NK-92 (cell line): ENCODE results near the gene GRIN3B.

ENCODE experiments used
- DNase-seq: peaks from one replicate; lab custom pipeline; 2025; ENCODE audit not compliant: unreplicated experiment; lab: John Stamatoyannopoulos, UW

GRIN3B gene

DNA sequence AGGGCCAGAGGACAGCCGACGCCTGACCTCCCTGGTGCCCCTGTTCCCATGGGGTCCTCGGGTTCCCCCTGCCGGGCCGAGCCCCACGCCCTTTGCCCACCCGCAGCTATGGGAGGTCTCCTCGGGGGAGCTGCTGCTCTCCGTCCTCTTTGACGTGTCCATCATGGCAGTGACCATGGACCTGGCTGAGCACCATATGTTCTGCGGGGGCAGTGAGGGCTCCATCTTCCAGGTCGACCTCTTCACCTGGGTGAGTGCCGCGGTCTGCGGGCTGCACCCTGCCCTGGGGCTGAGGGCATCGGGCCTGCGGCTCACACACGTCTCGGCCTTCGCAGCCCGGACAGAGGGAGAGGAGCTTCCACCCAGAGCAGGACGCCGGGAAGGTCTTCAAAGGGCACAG, 9.5 kb upstream of the GRIN3B start:
- no peak for DNase-seq

DNA sequence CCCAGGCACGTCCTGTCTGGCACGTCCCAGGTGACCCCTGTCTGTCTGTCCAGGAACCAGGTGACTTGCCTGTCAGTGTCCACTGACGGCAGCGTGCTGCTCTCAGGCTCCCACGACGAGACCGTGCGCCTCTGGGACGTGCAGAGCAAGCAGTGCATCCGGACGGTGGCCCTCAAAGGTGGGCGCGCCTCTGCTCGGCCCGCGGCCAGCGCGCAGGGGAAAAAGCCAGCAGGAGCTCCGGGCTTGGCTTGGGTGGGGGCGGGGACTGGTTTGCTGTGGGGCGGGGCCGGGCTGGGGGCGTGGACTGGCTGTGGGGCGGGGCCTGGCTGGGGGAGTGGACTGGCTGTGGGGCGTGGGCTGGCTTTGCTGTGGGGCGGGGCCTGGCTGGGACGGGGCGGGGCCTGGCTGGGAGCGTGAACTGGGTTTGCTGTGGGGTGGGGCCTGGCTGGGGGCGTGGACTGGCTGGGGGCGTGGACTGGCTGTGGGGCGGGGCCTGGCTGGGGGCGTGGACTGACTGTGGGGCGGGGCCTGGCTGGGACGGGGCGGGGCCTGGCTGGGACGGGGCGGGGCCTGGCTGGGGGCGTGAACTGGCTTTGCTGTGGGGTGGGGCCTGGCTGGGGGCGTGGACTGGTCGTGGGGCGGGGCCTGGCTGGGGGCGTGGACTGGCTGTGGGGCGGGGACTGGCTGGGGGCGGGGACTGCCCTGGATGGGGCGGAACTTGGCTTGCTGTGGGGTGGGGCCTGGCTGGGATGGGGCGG, 8.9 kb upstream of the GRIN3B start:
- no peak for DNase-seq

DNA sequence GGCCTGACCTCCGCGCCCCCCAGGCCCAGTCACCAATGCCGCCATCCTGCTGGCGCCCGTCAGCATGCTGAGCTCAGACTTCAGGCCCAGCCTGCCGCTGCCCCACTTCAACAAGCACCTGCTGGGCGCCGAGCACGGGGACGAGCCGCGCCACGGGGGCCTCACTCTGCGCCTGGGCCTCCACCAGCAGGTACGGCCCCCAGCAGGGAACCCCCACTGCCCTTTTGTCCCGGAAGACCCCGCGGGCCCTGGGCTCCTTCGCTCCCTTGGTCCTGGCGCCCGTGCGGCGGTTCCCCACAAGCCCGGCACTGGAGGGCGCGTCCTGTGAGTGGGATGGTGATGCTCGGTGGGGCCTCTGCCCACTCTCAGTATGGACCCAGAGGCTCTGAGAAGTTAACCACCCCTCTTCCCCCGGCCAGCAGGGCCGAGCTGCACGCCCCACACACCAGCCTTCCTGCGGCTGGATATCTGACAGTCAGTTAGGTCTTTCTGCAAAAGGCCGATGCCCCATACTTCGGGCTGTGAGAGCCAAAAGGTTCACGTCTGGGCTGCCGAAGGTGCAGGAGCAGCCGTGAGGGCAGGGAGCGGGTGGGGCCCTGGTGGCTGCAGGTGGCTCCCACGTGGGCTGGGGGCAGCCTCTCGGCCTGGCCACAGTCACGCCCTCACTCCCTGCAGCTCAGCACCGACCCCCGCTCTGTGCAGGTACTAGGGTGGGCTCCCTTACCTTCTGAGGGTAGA, 8.1 kb upstream of the GRIN3B start:
- no peak for DNase-seq

DNA sequence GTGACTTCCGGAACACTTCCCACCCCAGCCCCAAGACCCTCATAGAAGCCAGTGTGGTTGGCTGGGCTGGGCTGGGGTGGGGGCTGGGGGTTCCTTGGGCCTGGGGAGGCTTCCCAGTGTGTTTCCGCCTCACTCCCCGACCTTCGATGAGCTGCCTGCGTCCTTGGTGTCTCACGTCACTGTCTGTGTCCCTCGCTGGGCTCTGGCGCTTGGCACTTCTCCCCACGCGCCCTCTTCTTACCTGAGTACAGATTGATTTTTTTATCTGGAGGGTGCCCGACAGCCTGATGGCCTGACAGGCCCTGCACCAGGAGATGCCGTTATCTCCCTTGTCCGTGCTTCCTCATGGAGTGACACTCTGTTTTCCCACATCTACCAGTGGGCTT, 7.6 kb upstream of the GRIN3B start:
- no peak for DNase-seq

DNA sequence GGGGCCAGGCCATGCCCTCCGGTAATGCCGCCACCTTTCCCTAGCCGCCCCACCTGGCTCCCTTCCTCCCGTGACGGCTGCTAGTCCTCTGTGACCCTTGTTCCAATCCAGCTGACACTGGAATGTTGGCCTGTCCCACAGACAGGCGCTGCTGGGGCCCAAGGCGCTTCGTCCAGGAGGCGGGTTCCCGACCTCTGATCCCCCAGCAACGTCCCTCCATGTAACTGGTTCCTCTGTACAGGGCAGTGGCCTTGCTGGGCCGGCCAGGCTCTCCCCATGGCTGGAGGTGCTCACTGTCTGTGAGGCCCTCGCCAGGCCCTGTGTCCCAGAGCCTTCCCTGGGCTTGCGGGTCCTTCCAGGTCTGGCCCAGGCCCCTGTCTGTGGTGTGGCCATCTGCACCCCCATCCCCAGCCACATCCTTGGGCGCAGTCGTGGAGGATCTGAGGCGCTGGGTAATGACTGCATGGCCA, 6.8 kb upstream of the GRIN3B start:
- no peak for DNase-seq

DNA sequence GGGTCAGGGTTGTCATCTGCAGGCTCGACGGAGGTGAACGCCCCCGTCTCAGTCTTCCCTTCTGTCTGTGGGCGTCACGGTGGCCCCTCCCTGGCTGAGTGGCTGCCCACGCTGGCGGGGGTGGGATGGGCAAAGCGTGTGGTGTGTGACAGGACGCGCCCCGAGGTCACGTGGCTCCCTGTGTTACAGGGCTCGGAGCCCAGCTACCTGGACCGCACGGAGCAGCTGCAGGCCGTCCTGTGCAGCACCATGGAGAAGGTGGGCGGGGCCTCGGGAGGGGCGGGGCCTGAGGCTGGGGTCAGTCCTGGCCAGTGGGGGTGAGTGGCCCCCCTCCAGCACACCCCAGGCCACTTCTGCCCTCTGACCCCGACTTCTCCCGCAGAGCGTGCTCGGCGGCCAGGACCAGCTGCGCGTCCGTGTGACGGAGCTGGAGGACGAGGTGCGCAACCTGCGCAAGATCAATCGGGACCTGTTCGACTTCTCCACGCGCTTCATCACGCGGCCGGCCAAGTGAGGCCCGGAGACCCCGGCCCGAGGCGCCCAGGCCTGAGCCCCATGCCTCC, 6.3 kb upstream of the GRIN3B start:
- DNase-seq: no peak

DNA sequence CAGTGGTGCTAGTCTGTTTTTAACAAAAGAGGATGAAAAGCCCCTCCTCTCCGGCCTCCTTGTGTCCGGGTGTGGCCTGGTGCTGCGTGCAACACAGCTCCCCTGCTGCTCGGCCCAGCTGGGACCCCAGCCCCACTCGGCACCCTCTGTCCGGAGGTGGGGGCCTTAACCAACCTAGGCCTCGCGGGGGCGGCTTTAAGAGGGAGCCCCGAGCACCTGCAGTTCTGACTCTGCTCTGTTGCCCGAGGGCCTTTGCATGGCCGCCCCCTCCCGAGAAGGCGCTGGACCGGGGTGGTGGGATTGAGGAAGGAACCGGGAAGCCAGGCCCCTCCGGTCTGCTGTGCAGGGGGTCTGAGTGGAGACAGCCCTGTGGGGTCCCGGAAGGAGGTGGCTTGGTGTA, 5.7 kb upstream of the GRIN3B start:
- DNase-seq: no peak

DNA sequence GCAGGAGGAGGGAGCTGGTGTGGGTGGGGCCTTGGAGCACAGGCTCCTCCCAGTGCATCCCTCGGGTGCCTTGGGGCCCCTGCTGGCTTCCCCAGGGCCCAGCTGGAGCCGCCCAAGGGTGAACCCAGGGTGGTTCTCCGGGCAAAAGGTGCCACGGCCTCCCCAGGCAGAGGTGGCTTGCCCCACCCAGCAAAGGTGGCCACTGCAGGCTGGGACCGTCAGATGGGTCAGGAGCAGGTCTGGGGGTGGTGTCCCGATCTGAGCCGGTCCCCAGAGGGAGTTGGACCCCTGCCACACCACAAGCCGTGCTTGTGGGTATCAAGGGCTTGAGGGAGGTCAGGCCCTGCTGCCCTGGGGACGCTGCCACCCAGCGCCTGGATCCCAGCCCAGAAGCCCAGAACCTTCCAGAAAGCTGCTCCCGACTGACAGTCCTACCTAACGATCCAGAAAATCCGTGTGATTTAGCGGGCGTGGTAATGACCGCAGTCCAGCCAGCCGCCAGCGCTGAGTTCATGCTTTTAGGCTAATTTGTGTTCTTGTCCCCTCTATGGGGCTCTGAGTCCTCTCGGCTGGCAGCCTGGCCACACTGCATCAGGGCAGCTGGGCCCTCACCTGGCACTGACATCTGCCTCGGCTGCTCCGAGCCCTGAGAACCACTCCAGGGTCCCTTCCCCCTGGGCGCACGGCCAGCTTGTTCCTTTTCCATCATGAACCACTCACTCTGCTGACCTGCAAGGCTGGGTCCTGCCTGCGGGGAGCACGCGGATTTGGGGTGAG, 5.0 kb upstream of the GRIN3B start:
- no peak for DNase-seq

DNA sequence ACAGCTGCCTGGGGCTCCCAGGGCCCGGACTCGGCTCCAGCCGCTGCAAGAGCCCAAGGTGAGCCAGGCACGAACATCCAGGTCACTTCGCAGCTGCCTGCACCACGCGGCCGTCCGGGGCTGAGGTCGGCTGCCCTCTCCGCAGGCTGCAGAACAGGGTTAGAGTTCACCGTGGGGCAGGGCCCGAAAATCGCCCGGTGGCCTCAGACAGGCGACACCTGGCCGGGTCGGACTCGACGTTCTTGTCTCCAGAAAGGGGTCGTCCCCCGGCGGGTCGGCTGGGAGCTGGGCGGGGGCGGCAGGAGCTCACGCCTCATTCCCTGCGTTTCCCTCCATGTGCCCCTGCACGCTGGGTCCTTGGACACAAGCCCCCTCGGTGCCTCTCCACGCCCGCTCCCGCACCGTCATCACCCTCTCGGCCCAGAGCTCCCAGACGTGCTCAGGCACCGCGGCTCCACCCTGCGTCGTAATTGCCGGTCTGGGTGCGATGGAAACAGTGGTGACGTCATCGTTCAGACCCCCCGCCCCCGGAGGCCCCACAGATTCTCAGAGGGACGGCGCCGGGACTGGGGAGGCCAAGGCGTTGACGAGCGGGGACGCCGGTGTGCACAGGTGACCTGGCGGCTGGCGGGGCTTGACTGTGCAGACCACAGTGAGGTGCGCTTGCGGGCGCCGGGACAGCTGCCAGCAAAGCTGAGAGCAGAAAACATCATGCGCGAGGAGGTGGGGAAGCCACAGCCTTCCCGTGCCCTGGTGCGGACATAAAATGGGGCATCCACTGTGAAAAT, 4.0 kb upstream of the GRIN3B start:
- no peak for DNase-seq

DNA sequence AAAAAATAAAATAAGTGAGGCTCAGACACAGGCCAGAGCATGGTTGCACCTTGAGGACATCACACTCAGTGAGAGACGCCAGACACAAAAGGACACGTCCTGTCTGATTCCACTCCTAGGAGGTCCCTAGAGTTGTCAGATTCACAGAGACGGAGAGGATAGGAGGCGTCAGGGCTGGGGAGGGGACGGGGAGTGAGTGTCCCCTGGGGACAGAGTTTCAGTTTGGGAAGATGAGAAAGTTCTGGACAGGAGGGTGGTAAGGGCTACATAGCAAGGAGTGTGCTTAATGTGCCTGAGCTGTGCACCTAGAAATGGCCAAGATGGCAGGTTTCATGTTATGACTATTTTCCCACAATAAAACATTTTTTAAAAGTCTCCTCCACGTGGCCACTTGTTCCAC, 2.2 kb upstream of the GRIN3B start:
- no peak for DNase-seq

DNA sequence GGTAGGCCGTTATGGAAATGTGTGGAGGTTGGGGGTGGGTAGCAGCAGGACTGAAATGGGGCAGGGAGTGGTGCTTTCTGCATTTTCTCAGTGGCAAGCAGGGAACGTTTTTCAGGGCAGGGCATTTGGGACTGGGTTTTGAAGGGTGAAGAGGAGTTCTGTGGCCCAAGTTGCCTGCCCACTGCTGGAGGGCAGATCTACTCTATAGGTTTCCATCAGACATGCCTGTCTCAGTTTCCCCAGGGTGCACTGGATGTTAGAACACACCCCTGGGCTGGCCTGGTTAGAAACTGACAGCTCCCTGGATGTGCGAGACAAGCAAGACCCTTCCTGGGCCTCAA, 870 bp upstream of the GRIN3B start:
- DNase-seq: no peak

DNA sequence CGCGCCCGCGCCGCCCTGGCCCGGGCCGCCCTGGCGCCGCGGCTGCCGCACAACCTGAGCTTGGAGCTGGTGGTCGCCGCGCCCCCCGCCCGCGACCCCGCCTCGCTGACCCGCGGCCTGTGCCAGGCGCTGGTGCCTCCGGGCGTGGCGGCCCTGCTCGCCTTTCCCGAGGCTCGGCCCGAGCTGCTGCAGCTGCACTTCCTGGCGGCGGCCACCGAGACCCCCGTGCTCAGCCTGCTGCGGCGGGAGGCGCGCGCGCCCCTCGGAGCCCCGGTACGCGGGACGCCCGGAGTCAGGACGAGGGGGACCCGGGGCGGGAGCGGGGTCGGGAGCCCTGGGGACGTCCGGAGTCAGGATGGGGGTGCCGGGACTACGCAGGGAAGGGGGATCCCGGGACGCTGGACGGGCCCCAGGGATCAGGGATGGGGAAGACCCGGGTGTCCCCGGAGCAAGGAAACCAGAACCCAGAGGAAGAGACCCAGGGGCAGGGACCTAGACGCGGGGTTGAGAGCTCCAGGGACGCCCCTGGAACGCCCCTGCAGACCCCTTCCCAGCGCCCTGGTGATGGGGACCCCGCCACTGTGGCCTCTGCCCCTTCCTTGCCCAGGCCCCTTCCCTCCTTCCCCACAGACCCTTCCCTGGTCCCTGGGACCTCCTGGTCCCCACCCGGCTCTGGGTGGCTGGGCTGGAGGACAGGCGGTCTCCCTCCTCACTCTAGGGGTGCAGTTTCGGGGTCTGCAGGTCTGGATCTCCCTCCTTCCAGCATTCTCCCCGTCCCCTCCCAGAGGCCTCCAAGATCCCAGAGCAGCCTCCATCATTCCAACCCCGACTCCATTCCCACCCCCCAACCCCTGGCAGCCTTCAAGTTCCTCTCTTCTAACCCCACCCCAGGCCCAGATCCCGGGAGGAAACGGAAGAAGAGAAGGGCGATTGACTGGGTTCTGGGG, 645 bp downstream of the GRIN3B start:
- no peak for DNase-seq

DNA sequence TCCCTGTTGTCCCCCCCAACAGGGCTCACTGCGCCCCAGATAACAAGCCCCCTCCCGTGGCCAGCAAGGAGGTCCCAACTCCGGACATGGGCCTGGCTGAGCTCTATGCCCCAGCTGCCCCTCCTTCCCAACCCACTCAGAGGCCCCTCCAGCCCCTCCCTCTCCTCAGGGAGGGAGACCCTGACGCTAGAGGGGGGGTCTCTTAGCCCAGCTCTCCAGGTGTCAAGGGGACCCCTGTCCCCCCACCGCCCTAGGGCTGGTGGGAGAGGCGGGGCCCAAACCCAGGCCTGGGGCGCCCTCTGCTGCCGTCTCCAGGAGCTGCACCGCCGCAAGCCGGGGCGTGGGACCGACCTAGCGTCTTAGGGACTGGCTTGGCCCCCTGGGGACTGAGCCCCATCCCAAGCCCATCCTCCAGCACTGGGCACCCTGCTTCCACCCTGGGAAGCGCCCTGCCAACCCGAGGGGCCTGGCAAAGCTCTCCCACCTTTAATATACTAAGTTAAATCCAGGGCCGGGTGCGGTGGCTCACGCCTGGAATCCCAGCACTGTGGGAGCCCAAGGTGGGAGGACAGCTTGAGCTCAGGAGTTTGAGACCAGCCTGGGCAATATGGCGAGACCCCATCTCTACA, 1.4 kb downstream of the GRIN3B start:
- DNase-seq: no peak

DNA sequence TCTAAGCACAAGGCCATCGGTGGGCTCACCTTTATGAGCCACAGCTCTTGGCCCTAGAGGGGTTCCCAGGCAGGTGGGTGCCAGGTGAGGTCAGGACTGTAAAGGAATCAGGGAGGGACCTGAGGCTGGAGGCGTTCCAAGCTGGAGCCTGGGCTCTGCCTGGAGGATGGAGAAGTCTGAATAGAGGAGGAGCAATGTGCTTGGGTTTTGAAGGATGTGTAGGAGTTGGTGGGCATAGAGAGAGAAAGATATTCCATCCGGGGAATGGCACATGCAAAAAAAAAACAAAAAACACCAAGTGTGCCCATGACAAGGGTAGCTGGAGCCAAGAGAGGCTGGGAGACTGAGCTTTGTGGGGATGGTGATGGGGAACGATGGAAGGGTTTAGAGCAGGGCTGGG, 2.4 kb downstream of the GRIN3B start:
- no peak for DNase-seq

DNA sequence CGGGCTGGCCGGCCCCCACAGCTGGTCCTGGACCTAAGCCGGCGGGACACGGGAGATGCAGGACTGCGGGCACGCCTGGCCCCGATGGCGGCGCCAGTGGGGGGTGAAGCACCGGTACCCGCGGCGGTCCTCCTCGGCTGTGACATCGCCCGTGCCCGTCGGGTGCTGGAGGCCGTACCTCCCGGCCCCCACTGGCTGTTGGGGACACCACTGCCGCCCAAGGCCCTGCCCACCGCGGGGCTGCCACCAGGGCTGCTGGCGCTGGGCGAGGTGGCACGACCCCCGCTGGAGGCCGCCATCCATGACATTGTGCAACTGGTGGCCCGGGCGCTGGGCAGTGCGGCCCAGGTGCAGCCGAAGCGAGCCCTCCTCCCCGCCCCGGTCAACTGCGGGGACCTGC, 3.1 kb downstream of the GRIN3B start:
- DNase-seq: no peak

DNA sequence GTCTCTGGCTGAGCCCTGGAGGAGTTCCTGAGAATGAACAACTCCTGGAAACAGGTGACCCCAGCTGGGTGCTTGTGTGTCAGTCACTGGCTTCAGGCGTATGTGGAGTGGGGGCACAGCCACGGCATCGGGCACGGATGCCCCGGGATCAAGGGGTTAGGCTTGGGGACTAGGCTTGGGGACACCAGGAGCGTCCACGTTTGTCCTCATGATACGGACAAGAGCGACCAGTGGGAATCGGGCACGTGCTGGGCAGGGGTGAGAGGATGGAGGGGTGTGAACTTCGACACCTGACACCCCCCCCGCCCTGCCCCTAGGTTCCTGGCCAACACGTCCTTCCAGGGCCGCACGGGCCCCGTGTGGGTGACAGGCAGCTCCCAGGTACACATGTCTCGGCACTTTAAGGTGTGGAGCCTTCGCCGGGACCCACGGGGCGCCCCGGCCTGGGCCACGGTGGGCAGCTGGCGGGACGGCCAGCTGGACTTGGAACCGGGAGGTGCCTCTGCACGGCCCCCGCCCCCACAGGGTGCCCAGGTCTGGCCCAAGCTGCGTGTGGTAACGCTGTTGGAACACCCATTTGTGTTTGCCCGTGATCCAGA, 4.1 kb downstream of the GRIN3B start:
- no peak for DNase-seq

DNA sequence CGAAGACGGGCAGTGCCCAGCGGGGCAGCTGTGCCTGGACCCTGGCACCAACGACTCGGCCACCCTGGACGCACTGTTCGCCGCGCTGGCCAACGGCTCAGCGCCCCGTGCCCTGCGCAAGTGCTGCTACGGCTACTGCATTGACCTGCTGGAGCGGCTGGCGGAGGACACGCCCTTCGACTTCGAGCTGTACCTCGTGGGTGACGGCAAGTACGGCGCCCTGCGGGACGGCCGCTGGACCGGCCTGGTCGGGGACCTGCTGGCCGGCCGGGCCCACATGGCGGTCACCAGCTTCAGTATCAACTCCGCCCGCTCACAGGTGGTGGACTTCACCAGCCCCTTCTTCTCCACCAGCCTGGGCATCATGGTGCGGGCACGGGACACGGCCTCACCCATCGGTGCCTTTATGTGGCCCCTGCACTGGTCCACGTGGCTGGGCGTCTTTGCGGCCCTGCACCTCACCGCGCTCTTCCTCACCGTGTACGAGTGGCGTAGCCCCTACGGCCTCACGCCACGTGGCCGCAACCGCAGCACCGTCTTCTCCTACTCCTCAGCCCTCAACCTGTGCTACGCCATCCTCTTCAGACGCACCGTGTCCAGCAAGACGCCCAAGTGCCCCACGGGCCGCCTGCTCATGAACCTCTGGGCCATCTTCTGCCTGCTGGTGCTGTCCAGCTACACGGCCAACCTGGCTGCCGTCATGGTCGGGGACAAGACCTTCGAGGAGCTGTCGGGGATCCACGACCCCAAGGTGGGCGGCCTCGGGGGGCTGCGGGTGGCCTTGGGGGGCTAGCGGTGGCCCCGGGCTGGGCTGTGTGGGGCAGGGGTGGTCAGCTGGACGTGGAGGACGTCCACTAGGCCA, 4.8 kb downstream of the GRIN3B start:
- no peak for DNase-seq
